ENCODE results near the gene ADAM33.

Gene ADAM33

DNA sequence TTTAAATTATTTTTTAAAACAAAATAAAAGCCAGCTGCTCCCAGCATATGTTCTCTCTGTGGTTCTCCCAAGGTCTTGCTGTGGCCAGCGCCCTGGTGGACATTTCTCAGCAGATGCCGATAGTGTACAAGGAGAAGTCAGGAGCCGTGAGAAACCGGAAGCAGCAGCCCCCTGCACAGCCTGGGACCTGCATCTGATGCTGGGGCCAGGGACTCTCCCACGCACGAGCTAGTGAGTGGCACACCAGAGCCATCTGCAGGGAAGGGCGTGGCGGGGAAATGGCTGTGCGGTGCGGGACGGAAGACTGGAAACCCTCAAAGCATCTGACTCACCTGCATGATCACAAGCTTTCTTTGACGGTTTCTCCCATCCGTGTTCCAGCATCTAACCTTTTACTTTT, 35.2 kb downstream of the ADAM33 start:
- Mint-ChIP-seq H3K36me3 (ENCODE audit: low read depth) (peaks cover 21% of the 10 kb centered on the region), H3K4me3 (no peak overlapping the region), H3K4me1 (peaks cover 49% of the 10 kb centered on the region), H3K27ac (no peak overlapping the region), H3K9me3 (peaks cover 9% of the 10 kb centered on the region), H3K27me3 (ENCODE audit: low read depth, poor library complexity) (no peaks in the 10 kb centered on the region)
- TF ChIP-seq, protein P1, sequence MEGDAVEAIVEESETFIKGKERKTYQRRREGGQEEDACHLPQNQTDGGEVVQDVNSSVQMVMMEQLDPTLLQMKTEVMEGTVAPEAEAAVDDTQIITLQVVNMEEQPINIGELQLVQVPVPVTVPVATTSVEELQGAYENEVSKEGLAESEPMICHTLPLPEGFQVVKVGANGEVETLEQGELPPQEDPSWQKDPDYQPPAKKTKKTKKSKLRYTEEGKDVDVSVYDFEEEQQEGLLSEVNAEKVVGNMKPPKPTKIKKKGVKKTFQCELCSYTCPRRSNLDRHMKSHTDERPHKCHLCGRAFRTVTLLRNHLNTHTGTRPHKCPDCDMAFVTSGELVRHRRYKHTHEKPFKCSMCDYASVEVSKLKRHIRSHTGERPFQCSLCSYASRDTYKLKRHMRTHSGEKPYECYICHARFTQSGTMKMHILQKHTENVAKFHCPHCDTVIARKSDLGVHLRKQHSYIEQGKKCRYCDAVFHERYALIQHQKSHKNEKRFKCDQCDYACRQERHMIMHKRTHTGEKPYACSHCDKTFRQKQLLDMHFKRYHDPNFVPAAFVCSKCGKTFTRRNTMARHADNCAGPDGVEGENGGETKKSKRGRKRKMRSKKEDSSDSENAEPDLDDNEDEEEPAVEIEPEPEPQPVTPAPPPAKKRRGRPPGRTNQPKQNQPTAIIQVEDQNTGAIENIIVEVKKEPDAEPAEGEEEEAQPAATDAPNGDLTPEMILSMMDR (IDR thresholded peaks at IDR 0.05), result no peak
- DNase-seq, result no peak

DNA sequence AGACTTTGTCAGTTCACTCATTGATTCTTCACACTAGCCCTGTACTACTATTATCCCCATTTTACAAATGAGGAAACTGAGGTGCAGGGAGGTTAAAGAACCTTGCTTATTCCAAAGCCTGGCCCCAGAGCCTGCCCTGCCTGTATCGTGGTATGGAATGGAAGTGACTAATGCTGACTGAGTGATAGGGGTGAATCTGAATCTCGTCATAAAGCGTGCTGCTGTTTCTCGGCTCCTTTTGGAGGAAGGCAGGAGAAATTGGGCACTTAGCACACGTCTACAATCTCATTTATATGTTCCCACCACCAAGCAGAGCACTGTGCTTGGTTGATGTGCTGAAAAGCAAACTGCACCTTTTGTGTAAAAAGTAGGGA, 35.8 kb downstream of the ADAM33 start:
- no peak for DNase-seq
- TF ChIP-seq, protein P1 (IDR thresholded peaks at IDR 0.05), result no peak
- Mint-ChIP-seq H3K36me3 (ENCODE audit: low read depth) (peaks cover 27% of the 10 kb centered on the region), H3K4me3 (no peak overlapping the region), H3K4me1 (peaks cover 43% of the 10 kb centered on the region), H3K9me3 (peaks cover 14% of the 10 kb centered on the region), H3K27me3 (ENCODE audit: low read depth, poor library complexity) (no peaks in the 10 kb centered on the region), H3K27ac (no peak overlapping the region)

DNA sequence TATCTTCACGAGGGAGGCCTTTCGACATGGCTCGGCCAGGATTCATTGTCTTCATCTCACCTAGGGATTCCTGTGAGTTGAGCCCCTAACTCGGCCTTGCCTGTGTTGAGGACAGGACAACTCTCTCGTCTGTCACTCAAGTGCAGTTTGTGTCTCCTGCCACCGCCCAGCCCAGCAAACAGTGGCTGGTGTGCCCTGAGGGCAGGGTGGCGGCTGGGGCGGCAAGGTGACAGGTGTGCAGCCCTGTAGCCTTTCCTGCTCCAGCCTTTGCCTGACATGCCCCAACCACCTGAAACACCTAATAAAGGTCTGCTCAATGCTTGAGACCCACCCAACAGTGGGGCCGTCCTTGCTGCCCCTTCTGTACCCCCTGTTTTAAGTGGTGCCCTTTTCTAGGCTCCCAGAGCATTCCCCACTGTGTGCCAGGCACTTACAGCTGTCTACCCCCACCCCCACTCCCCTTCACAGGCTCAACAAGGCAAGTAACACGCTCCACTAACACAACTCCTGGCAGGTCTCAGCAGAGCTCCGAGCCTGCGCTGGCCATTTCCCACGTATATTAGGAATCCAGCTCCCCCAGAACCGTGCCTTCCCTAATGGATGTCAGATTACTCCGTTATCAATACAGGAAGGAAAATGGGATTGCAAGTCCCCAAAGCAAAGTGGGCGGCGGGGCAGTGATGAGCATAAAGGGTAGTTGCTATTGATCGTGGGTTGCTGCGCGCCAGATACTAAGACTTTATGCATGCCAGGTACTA, 36.3 kb downstream of the ADAM33 start:
- H3K4me1 Mint-ChIP-seq, result peaks cover 38% of the 10 kb centered on the region
- peaks cover 19% of the 10 kb centered on the region for H3K9me3 Mint-ChIP-seq
- no peak overlapping the region for H3K4me3 Mint-ChIP-seq
- no peaks in the 10 kb centered on the region for H3K27me3 Mint-ChIP-seq (ENCODE audit: low read depth, poor library complexity)
- H3K36me3 Mint-ChIP-seq (ENCODE audit: low read depth), result peaks cover 33% of the 10 kb centered on the region
- TF ChIP-seq, protein P1 (IDR thresholded peaks at IDR 0.05), result no peak
- no peak for DNase-seq
- no peak overlapping the region for H3K27ac Mint-ChIP-seq

DNA sequence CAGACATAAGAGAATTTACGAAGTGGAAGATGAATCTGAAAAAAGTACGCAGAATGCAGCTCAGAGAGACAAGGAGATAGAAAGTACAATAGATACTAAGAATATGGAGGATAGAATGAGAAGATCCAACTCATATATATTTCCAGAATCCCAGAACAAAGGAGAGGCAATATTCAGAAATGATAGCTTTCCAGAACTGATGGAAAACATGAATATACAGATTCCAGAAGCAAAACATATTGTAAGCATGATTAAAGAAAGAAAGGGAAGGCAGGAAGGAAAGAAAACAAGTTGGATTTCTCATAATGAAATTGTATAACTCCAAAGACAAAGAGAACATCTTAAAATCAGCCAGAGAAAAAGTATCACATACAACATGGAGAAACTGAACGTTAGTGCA, 41.6 kb downstream of the ADAM33 start:
- no peaks in the 10 kb centered on the region for H3K27me3 Mint-ChIP-seq (ENCODE audit: low read depth, poor library complexity)
- H3K4me1 Mint-ChIP-seq, result no peaks in the 10 kb centered on the region
- DNase-seq, result no peak
- no peak overlapping the region for H3K4me3 Mint-ChIP-seq
- H3K27ac Mint-ChIP-seq, result no peak overlapping the region
- TF ChIP-seq, protein P1 (IDR thresholded peaks at IDR 0.05), result no peak
- H3K9me3 Mint-ChIP-seq, result peaks cover 29% of the 10 kb centered on the region
- H3K36me3 Mint-ChIP-seq (ENCODE audit: low read depth), result peaks cover 52% of the 10 kb centered on the region

DNA sequence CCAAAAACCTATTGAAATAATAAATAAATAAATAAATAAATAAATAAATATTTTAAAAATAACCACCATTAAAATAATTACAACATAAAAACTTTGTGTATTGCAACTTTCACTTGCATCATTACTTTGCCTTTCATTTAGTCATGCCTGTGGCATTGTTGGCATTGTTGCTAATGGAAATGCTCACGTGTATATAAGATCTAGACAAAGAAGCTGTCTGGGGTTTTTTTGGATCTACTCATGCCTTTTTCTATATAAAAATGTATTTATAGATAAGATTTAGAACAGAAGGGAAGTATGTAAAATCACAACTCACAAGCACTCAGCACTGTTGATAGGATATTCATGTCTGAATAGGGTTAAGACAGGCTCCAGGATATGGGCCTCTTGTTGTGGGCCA, 46.5 kb downstream of the ADAM33 start:
- no peak overlapping the region for H3K27ac Mint-ChIP-seq
- H3K4me3 Mint-ChIP-seq, result no peak overlapping the region
- peaks cover 3% of the 10 kb centered on the region for H3K27me3 Mint-ChIP-seq (ENCODE audit: low read depth, poor library complexity)
- no peak for DNase-seq
- TF ChIP-seq, protein P1 (IDR thresholded peaks at IDR 0.05), result no peak
- H3K4me1 Mint-ChIP-seq, result peaks cover 9% of the 10 kb centered on the region
- H3K9me3 Mint-ChIP-seq, result peaks cover 9% of the 10 kb centered on the region
- peaks cover 36% of the 10 kb centered on the region for H3K36me3 Mint-ChIP-seq (ENCODE audit: low read depth)

DNA sequence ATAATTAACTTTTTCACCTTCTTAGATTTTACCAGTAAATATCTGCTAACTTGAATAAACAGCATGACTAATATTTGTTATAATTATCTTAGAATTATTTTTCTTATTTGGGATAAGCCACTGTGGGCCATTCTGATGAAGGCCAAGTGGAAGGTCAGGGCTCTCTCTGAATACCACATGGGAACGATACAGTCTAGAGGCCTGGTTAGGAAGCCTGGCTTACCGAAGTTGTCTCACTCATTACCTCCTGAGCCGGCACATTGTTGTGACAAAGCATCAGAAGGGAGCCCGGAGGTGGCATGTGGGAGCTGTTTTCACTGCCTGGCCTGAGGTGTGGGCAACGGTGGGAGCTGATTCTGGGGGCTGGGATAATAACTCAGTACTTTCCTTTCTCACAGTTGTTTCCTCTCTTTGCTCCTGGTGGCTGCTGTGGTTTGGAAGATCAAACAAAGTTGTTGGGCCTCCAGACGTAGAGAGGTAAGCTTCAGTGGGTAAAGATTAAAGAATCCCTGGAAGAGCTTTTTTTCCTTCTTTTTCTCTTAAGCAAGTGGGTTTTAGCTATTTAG, 47.8 kb downstream of the ADAM33 start:
- Mint-ChIP-seq H3K36me3 (ENCODE audit: low read depth) (peaks cover 36% of the 10 kb centered on the region), H3K27ac (no peak overlapping the region), H3K27me3 (ENCODE audit: low read depth, poor library complexity) (peaks cover 3% of the 10 kb centered on the region), H3K9me3 (peaks cover 5% of the 10 kb centered on the region), H3K4me3 (no peak overlapping the region), H3K4me1 (peaks cover 15% of the 10 kb centered on the region)
- TF ChIP-seq, protein P1 (IDR thresholded peaks at IDR 0.05), result no peak
- DNase-seq, result no peak
